Measurements from ENCODE around the gene SPINT1. TPM values are rescaled to one million over a fixed set of nuclear protein-coding genes. Genes with fewer than 3 reads are reported as not detected.

SPINT1 gene
- total and polyA plus RNA-seq, 2 experiments from 2014 or later, result 197 to 252 TPM

- Histone ChIP-seq H3K4me2 (no peak overlapping the region), H2AFZ (no peak overlapping the region), H3K9me3 (ENCODE audit: low read depth) (no peaks in the 10 kb centered on the region), H4K20me1 (ENCODE audit: insufficient read depth, poor library complexity, severe bottlenecking) (peaks cover 19% of the 10 kb centered on the region), H3K27me3 (no peaks in the 10 kb centered on the region), H3K27ac (no peak overlapping the region), H3K4me3 (no peak overlapping the region), H3K36me3 (replicated peaks; ENCODE audit: insufficient read depth, low read depth) (no peaks in the 10 kb centered on the region), H3K79me2 (peaks cover 50% of the 10 kb centered on the region), H3K9me2 (replicated peaks; ENCODE audit: insufficient read depth) (no peaks in the 10 kb centered on the region), H3K4me1 (ENCODE audit: insufficient read depth) (no peaks in the 10 kb centered on the region)
- DNase-seq (ENCODE audit: low spot score), result no peak
- TF ChIP-seq CTCF (IDR thresholded peaks at IDR 0.05; ENCODE audit: poor library complexity) (no peak), EZH2phosphoT487 (IDR thresholded peaks at IDR 0.05; ENCODE audit: low read depth, severe bottlenecking, unreplicated experiment) (no peak), EZH2 (IDR thresholded peaks at IDR 0.05; ENCODE audit: borderline replicate concordance) (no peak)
- 93% methylated on average over 33 of the region's 33 CpGs for WGBS (ENCODE audit: low lambda C conversion rate, missing lambda C conversion rate)
These were observed 55.8 kb downstream of the SPINT1 start for GRCh38 chr15:40899536-40900207.

DNA sequence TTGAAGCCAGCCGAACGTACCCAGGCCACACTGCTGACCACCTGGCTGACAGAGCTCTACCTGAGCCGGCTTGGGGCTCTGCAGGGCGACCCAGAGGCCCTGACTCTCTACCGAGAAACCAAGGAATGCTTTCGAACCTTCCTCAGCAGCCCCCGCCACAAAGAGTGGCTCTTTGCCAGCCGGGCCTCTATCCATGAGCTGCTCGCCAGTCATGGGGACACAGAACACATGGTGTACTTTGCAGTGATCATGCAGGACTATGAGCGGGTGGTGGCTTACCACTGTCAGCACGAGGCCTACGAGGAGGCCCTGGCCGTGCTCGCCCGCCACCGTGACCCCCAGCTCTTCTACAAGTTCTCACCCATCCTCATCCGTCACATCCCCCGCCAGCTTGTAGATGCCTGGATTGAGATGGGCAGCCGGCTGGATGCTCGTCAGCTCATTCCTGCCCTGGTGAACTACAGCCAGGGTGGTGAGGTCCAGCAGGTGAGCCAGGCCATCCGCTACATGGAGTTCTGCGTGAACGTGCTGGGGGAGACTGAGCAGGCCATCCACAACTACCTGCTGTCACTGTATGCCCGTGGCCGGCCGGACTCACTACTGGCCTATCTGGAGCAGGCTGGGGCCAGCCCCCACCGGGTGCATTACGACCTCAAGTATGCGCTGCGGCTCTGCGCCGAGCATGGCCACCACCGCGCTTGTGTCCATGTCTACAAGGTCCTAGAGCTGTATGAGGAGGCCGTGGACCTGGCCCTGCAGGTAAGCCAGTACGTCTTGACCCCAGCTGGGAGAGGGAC lies 56.6 kb downstream of the SPINT1 start:
- H3K27me3 ChIP-seq, result no peaks in the 10 kb centered on the region
- no peak overlapping the region for H3K4me3 ChIP-seq
- H3K9me2 ChIP-seq (replicated peaks; ENCODE audit: insufficient read depth), result no peaks in the 10 kb centered on the region
- no peak for DNase-seq (ENCODE audit: low spot score)
- 92% methylated on average over 36 of the region's 36 CpGs for WGBS (ENCODE audit: low lambda C conversion rate, missing lambda C conversion rate)
- peaks cover 43% of the 10 kb centered on the region for H3K79me2 ChIP-seq
- no peak for TF ChIP-seq EZH2phosphoT487 (IDR thresholded peaks at IDR 0.05; ENCODE audit: low read depth, severe bottlenecking, unreplicated experiment)
- no peak for TF ChIP-seq CTCF (IDR thresholded peaks at IDR 0.05; ENCODE audit: poor library complexity)
- no peak for TF ChIP-seq EZH2 (IDR thresholded peaks at IDR 0.05; ENCODE audit: borderline replicate concordance)
- H4K20me1 ChIP-seq (ENCODE audit: insufficient read depth, poor library complexity, severe bottlenecking), result peaks cover 19% of the 10 kb centered on the region
- H3K27ac ChIP-seq, result no peak overlapping the region
- no peaks in the 10 kb centered on the region for H3K4me1 ChIP-seq (ENCODE audit: insufficient read depth)
- H3K9me3 ChIP-seq (ENCODE audit: low read depth), result no peaks in the 10 kb centered on the region
- no peak overlapping the region for H2AFZ ChIP-seq
- no peaks in the 10 kb centered on the region for H3K36me3 ChIP-seq (replicated peaks; ENCODE audit: insufficient read depth, low read depth)
- H3K4me2 ChIP-seq, result no peak overlapping the region

GRCh38 chr15:40901053-40901443 lies 57.2 kb downstream of the SPINT1 start:
- no peaks in the 10 kb centered on the region for H3K9me3 ChIP-seq (ENCODE audit: low read depth)
- peak overlapping the region; percentile 27 for H3K4me2 ChIP-seq
- H3K4me1 ChIP-seq (ENCODE audit: insufficient read depth), result peaks cover 3% of the 10 kb centered on the region
- peaks cover 37% of the 10 kb centered on the region for H3K79me2 ChIP-seq
- peaks cover 23% of the 10 kb centered on the region for H4K20me1 ChIP-seq (ENCODE audit: insufficient read depth, poor library complexity, severe bottlenecking)
- 79% methylated on average over 5 of the region's 5 CpGs for WGBS (ENCODE audit: low lambda C conversion rate, missing lambda C conversion rate)
- H3K36me3 ChIP-seq (replicated peaks; ENCODE audit: insufficient read depth, low read depth), result no peaks in the 10 kb centered on the region
- no peak overlapping the region for H3K27ac ChIP-seq
- no peaks in the 10 kb centered on the region for H3K9me2 ChIP-seq (replicated peaks; ENCODE audit: insufficient read depth)
- H3K4me3 ChIP-seq, result no peak overlapping the region
- DNase-seq (ENCODE audit: low spot score), result no peak
- H2AFZ ChIP-seq, result no peak overlapping the region
- TF ChIP-seq CTCF (IDR thresholded peaks at IDR 0.05; ENCODE audit: poor library complexity) (no peak), EZH2phosphoT487 (IDR thresholded peaks at IDR 0.05; ENCODE audit: low read depth, severe bottlenecking, unreplicated experiment) (no peak), EZH2 (IDR thresholded peaks at IDR 0.05; ENCODE audit: borderline replicate concordance) (no peak)
- no peaks in the 10 kb centered on the region for H3K27me3 ChIP-seq

Data from hepatocyte (in vitro differentiated cells).